LNCAP (cell line): ENCODE measurements around the gene CAMTA1.

Experiments used
- TF ChIP-seq, protein P1 (sequence below): fragments of 450-650 bp; IDR thresholded peaks from 2 replicates; pipeline ENCODE4 v1.5.1; 2017; ENCODE audit warnings: mild to moderate bottlenecking

The CAMTA1 gene

DNA sequence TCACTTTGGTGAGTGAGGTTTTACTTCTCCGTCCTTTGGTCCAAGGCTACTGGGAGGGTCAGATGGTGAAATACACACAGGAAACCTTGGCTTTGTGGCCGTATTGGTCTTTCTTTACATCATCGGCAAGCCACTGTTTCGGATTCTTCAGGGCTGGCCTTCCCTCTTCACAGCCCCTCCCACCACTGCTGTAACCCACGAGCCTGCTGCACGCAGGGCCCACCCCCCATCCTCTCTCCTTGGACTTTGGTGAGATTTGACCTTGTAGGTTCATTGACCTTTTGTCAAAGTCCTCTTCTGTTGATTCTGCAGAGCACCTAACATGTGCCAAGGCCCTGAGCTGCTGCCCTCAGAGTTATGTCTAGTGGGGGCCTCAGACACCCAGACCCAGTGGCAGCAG is 328.6 kb downstream of the CAMTA1 start:
- TF ChIP-seq, protein P1, sequence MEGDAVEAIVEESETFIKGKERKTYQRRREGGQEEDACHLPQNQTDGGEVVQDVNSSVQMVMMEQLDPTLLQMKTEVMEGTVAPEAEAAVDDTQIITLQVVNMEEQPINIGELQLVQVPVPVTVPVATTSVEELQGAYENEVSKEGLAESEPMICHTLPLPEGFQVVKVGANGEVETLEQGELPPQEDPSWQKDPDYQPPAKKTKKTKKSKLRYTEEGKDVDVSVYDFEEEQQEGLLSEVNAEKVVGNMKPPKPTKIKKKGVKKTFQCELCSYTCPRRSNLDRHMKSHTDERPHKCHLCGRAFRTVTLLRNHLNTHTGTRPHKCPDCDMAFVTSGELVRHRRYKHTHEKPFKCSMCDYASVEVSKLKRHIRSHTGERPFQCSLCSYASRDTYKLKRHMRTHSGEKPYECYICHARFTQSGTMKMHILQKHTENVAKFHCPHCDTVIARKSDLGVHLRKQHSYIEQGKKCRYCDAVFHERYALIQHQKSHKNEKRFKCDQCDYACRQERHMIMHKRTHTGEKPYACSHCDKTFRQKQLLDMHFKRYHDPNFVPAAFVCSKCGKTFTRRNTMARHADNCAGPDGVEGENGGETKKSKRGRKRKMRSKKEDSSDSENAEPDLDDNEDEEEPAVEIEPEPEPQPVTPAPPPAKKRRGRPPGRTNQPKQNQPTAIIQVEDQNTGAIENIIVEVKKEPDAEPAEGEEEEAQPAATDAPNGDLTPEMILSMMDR, result no peak

DNA sequence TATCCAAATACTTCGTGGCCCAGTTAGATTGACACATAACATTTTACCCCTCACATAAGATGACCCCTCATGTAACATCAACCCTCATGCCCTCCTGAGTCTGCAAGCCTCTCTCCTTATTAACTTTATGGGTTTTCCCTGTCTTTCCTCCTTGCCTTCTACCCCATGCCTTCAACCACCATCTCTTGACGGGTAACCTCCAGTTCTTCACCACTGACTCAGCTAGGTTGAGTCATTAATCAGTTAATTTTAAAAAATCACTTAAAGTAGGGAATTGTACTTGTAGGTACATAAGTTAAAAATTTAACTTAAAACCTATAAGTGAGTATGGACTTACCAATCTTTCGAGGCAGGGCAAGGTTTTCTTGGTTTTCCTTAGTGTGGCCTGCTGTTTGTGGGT is 330.7 kb downstream of the CAMTA1 start:
- TF ChIP-seq, protein P1, result no peak

DNA sequence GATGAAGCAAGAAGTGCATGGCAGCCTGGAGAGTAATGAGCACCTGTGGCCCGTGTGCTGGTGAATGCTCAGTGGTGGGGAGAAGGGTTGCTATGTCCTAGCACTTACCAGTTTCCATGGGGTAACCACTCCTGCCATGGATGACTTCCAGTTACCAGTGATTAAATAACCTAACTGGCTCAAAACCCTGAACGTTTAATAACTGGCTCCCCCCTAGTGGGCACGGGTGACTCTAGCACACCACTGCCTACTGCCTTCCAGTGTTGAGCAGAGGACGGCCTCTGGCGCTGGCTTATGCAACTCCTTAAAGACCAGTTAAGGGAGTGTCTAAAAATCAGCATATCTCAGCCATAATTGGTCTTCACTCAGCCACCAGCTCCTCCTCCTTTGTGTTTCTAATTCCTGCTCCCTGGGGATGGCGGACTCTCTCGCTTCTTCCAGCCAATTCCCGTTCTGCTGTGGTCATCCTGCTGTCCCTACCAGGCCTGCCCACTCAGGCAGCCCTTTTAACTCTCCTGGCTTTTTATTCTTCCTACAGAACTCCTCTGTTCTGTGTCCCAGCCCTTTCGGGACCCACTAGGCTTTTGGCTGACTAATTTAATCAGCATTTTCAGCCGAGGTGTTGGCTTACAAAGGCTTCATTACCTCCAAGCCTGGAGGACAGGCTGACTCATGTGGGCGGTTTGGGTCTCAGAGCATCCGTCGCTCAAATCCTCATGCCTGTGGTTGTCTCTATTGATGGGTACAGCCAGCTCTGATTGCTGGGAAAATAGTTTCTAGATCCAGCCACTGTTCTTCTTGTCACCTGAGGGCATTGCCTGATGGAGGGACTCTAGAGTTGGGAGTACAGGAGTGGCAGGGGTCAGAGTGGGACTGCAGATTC is 332.4 kb downstream of the CAMTA1 start:
- TF ChIP-seq, protein P1, result peak; percentile 19; the same call in 1 of the 2 replicates

DNA sequence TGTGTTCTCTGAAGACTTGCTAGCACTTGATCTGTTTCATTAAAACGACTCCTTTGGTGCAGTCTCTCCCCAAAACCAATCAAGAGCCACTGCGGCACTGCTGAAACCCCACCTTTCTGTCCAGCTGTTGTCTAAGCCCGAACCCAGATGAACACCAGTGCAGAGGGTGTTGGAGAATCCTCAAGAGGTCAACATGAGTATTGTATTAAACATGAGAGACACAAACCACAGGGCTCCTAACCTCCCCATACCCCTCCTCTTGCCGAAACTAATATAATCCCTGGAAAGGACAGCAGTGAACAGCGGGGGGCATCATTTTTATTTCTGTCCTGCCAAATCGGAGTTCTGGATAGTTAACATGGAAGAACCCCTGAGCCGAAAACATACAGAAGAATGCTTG is 333.9 kb downstream of the CAMTA1 start:
- TF ChIP-seq, protein P1, result no peak

DNA sequence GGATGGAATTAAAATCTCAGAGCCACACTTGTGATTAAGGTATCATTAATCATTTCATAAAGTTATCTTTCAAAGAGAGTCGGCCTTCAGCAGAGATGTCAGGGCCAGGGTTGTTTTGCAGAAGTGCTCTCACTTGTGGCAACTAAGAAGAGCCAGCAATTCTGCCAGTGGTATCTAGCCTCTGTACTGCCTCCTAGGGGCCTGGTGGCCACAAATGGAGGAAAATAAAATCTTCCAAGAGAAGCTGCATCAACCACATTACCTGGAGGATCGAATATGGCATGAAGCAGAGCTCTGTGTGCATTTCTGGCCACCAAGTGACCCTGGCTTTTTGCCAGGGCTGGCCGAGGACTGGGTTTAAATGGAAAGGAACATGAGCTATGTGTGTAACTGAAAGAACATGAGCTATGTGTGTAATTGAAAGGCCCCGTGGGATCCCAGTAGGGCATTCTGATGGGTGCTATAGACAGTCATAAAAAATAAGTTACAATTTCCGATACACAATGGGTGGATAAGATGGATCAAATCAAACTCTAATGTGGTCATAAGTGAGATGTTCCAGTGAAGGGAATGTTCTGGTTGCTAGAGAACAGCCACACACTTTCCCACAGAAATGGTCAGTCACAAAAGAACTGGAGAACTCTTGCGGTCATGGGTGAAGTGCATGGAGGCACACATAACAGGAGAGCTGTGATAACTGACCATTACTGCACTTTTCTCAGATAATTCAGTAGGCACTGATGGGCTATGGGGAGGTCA is 335.8 kb downstream of the CAMTA1 start:
- TF ChIP-seq, protein P1, result peak; percentile 30; the same call in 1 of the 2 replicates

DNA sequence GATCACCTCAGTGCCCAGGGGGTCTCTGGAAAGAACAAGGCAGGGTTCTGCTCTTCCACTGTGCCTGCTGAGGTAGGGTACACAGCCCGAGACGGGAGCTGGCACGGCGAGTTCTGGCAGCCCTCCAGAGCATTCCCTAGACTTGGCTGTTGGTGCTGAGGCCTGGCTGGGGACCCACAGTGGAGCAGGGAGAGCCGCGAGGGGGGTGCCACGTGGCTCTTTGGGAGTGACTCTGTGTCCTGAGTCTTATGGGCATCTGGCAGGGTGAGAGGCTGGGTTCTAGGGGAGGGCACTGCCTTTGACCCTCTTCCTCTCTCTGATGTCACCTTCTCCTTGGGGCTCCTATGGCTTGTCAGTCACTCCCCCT is 336.4 kb downstream of the CAMTA1 start:
- TF ChIP-seq, protein P1, result no peak

DNA sequence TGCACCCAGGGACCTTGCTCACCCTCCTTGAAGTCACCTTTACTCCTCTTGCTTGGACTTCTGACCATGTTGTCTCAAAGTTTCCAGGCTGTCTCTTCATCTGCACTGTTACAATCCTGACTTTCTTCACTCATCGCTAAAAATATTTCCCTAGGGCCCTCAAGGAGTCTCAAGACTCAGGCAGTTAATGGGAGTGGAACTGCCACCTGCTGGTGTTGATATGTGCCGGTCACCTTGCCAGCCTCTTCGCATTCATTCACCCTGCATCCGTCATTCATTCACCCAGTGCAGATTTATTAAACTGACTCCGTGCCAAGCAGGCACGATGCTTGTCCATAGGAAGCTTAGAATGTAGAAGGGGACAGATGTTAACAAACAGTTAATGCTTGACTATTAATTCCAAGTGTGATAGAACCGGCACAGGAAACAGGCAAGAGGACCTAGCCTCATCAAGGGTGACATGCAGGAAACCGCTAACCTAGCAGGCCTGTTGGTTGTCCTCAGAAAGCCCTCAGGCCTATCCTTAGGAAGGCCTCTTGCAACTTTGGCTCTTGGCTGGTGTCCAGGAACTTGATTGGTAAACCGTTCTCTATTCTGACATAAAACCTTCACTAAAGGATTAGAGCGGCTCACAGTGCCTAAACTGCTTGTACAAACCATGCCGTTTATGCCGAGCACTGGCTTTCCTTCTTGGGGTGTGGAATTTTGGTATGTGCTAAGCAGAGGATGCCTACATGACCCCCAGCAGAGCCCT is 342.2 kb downstream of the CAMTA1 start:
- TF ChIP-seq, protein P1, result no peak
